ENCODE results near the gene BRD1.
"Not testable (repeated sequence)": the region's sequence is repeated elsewhere in the genome, so short reads cannot be mapped to it uniquely, and the experiment has no call there.

Gene BRD1

GRCh38 chr22:49764127-49764581 lies 63.5 kb downstream of the BRD1 start:
- DNase-seq (ENCODE audit: low read depth in 1 of 2, low spot score in 1 of 2) = no peak
- Histone ChIP-seq H3K27ac (replicated peaks) (no peak overlapping the region), H3K4me3 (replicated peaks; ENCODE audit: insufficient read depth, low read length) (no peak overlapping the region), H3K27me3 (ENCODE audit: insufficient read depth, poor library complexity, severe bottlenecking) (no peaks in the 10 kb centered on the region)
- TF ChIP-seq CTCF (IDR thresholded peaks at IDR 0.05; ENCODE audit: insufficient read depth, low read length) (no peak), REST (IDR thresholded peaks at IDR 0.05; ENCODE audit: insufficient replicate concordance, low read depth) (no peak), GABPA (IDR thresholded peaks at IDR 0.05; ENCODE audit: low read depth) (no peak), SPI1 (IDR thresholded peaks at IDR 0.05; ENCODE audit: borderline replicate concordance, low read depth) (no peak)

GRCh38 chr22:49763696-49764095 lies 64.0 kb downstream of the BRD1 start:
- TF ChIP-seq SPI1 (IDR thresholded peaks at IDR 0.05; ENCODE audit: borderline replicate concordance, low read depth) (no peak), CTCF (IDR thresholded peaks at IDR 0.05; ENCODE audit: insufficient read depth, low read length) (no peak), GABPA (IDR thresholded peaks at IDR 0.05; ENCODE audit: low read depth) (no peak), REST (IDR thresholded peaks at IDR 0.05; ENCODE audit: insufficient replicate concordance, low read depth) (no peak), POLR2AphosphoS5 (IDR thresholded peaks at IDR 0.05; ENCODE audit: low read depth) (no peak)
- Histone ChIP-seq H3K27me3 (ENCODE audit: insufficient read depth, poor library complexity, severe bottlenecking) (no peaks in the 10 kb centered on the region), H3K27ac (replicated peaks) (no peak overlapping the region), H3K4me3 (replicated peaks; ENCODE audit: insufficient read depth, low read length) (no peak overlapping the region)
- DNase-seq (ENCODE audit: low read depth in 1 of 2, low spot score in 1 of 2) = no peak

- Histone ChIP-seq H3K27ac (replicated peaks) (no peak overlapping the region), H3K4me3 (replicated peaks; ENCODE audit: insufficient read depth, low read length) (no peak overlapping the region), H3K27me3 (ENCODE audit: insufficient read depth, poor library complexity, severe bottlenecking) (no peaks in the 10 kb centered on the region)
- TF ChIP-seq SPI1 (IDR thresholded peaks at IDR 0.05; ENCODE audit: borderline replicate concordance, low read depth) (no peak), POLR2AphosphoS5 (IDR thresholded peaks at IDR 0.05; ENCODE audit: low read depth) (no peak), CTCF (IDR thresholded peaks at IDR 0.05; ENCODE audit: insufficient read depth, low read length) (no peak), GABPA (IDR thresholded peaks at IDR 0.05; ENCODE audit: low read depth) (no peak), REST (IDR thresholded peaks at IDR 0.05; ENCODE audit: insufficient replicate concordance, low read depth) (no peak)
- DNase-seq (ENCODE audit: low read depth in 1 of 2, low spot score in 1 of 2) = no peak
Observed at GRCh38 chr22:49763138-49763537, 64.5 kb downstream of the BRD1 start.

GRCh38 chr22:49762571-49762970 lies 65.1 kb downstream of the BRD1 start:
- not testable (repeated sequence) for H3K4me3 ChIP-seq (replicated peaks; ENCODE audit: insufficient read depth, low read length); DNase-seq (ENCODE audit: low read depth in 1 of 2, low spot score in 1 of 2); H3K27ac ChIP-seq (replicated peaks); H3K27me3 ChIP-seq (ENCODE audit: insufficient read depth, poor library complexity, severe bottlenecking)
